HG03066 (cell line): ENCODE results near the gene BCL2L1.
A peak's percentile ranks its signal among the peaks of the same experiment; 100 is the strongest.
"Not testable (repeated sequence)": the region's sequence is repeated elsewhere in the genome, so short reads cannot be mapped to it uniquely, and the experiment has no call there.

ENCODE experiments used
- ATAC-seq: cut with Tn5 transposase; IDR thresholded peaks from one replicate; pipeline ENCODE4 v1.9.1; 2021; ENCODE audit warnings: low read depth; ENCODE audit not compliant: unreplicated experiment

BCL2L1 gene

DNA sequence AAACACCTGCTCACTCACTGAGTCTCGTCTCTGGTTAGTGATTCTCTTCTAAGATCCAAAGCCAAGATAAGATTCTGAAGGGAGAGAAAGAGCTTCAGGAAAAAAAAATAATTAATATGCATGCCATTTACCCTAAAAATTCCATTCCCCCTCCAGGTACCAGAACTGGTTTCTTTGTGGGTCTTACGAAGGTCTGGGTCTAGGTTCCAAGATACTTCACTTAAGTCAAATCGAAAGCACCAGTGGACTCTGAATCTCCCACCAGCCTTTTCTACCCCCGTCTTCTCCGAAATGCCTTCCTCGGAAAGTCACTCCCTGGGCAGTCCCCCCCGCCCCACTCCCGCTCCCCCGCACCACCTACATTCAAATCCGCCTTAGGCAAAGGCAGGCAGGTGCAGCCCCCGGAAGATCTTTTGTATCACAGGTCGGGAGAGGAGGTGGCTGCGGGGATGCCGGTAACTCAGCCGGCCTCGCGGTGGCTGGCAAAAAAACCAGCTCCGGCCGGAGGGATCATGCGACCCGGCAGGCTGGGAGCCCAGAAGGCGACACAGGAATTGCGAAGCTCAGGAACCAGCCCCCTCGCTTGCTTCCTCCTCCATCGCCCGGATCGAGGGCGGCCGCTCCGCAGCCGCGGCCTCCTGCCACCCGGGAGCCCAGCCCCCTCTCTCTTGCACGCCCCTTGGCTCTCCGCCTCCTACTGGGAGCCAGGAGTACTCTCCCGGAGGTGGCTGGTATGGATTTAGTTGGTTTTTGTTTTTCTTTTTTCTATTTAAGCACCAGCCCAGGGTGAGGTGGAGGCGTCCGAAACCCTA, at the start of gene BCL2L1:
Gene BCL2L1, minus strand, starts transcription at position 612 of the 812 bp plus-strand sequence. CDS start 650 bp downstream, outside the sequence.
- peak; percentile 31 for ATAC-seq

DNA sequence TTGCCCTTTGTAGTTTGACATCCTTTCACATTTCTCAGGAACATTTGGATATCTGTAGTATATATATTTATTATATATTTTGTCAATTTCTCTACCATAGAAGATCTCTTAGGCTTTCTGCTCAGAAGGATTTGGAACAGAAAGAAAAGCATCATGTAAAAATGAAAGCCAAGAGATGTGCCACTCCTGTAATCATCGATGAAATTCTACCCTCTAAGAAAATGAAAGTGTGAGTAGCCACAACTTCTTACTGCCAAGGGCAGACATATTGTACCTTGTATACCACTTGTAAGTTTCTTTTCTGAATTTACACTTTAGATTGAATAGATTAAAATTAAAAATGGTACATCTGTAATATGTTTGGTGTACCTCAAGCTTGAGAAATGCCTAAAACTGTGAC, 47.6 kb upstream of the BCL2L1 start:
- no peak for ATAC-seq

DNA sequence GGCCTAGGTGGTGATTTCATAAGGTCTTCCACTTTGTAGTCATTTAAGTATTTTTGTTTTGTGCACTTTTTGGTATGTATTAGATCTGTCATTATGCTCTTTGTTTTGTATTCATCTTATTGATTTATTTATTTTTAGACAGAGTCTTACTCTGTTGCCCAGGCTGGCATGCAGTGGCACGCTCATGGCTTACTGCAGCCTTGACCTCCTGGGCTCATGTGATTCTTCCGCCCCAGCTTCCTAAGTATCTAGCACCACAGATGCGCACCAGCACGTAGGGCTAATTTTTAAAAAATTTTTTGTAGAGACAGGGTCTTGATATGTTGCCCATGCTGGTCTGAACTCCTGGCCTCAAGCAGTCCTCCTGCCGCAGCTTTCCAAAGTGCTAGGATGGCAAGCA, 47.0 kb upstream of the BCL2L1 start:
- no peak for ATAC-seq

DNA sequence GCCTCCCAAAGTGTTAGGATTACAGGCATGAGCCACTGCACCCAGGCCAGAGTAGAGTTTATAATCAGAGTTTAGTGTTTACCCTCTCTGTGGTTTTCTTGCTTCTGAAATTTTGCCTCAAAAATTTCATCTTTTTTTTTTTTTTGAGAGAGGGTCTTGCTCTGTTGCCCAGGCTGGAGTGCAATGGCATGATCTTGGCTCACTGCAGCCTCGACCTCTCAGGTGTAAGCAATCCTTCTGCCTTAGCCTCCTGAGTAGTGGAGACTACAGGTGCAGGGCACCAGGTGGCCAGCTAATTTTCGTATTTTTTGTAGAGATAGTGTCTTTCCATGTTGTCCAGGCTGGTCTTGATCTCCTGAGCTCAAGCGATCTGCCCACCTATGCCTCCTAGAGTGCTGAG, 45.1 kb upstream of the BCL2L1 start:
- no peak for ATAC-seq

DNA sequence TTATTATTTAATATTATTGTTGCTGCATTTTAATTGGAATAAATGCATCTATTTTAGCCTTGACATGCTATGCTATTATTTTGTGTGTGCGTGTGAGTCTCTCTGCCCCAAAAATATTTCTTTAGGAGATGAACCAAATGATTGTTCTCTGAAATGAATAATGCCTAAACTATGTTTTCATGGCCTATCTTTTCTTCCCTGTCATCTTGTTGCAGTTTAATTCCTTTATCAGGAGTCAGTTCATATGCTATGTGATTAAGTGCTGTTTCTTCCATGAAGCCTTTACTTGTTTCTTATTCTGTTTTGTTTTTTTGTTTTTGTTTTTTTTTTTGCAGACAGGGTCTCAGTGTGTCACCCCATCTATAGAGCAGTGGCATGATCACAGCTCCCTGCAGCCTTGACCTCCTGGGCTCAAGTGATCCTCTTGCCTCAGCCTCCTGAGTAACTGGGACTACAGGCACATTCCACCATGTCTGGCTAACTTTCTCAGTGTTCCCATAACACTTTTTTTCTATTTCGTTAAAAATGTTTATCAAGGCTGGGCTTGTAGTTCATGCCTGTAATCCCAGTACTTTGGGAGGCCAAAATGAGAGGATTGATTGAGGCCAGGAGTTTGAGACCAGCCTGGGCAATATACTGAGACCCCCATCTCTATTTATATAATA, 42.1 kb upstream of the BCL2L1 start:
- ATAC-seq, result no peak

DNA sequence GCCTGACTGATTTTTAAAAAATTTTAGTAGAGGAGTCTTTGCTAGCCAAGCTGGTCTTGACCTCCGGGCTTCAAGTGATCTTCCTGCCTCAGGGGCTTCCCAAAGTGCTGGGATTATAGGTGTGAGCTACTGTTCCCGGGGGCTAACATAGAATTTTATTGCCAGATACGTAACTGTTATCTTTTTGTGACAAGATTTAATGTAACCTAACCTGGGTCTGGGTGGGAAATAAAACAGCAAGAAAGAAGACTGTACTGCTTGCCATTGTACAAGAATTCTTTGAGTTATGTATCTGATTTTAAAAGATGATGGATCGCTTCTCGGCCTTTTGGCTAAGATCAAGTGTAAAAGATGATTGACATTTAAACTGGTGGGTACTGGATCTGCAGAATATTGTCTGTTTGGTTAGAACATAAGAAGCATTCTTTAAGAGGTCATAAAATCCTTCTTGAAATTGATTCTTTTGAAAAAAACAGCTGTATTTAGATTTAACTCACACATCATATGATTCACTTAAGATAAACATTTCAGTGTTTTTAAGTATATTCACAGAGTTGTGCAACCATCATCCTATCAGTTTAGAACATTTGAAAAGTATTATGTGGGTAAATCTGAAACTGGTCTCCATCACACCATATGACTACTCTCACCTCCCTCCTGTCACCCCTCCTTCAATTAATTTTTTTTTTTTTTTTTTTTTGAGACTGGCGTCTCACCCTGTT, 38.0 kb upstream of the BCL2L1 start:
- no peak for ATAC-seq

DNA sequence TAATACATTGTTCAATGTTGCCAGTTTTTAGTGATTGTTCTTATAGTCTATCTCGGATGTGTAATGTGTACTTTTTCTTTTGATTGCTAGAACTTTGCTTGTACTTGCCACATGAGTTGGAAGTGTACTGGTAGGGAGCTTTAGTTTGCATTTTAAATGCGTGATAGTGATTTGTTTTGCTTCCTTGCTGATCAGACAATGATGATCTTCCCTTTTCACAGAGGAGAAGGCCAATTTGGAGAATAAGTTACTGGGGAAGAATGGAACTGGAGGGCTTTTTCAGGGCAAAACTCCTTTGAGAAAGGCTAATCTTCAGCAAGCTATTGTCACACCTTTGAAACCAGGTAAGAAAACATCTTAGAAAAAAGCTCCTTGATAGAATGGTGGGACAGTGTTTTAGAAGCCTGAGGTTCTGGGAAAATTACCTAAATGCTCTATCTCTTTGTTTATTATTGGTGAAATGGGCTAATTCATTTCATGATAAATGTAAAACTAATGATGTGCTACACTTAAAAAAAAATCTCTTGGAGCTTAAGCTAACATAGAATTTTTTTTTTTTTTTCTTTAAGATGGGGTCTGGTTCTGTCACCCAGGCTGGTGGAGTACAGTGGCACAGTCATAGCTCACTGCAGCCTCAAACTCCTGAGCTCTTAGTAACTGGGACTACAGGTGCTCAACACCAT, 37.3 kb upstream of the BCL2L1 start:
- no peak for ATAC-seq

DNA sequence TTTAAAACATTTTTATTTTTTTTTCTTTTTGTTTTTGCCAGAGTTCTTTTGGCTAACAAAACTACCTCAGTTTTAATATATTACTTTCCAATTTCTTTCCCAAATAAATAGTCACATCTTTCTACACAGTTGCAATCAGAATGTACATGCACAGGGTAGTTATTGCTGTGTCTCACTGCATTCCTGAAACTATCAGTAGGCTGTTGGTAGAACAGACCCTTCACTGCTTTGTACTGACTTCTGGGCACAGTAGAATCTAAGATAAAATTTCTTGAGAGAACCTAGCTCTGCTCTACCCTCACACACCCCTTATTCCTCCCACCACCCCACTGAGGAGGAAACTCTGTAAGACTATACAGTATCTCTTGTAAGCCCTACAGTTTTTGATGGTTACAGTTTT, 36.3 kb upstream of the BCL2L1 start:
- ATAC-seq, result no peak

DNA sequence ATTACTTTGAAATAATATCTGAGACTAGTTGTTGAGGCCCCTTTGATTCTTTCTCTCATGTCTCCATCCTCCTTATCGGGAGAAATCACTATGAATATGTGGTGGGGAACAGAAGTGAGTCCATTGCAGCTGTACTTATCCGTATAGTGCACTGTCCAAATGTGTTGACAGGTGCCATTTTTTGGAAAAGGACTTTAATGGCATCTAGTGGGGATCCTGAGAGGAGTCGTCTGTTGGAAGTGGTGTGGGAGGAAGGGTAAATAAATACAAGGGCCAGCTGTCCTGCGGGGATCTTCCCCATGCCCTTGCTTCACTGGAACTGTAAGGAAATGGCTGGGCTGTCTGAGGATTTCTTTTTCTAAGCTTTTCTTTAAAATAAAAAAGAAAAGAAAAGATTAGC, 35.9 kb upstream of the BCL2L1 start:
- no peak for ATAC-seq

DNA sequence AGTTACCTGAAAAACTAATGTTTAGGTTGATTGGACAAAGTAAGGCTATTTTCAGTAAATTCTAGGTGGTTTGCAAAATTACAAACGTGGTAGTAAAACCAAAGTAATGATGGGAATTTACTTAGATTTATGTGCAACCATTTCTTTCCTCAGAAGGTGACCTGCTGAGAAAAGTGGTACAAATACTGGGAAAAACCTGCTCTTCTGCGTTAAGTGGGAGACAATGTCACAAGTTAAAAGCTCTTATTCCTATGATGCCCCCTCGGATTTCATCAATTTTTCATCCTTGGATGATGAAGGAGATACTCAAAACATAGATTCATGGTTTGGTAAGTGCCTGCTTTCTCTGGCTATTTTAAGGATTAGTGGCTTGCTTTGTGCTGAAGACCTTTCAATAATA, 34.6 kb upstream of the BCL2L1 start:
- ATAC-seq, result no peak

DNA sequence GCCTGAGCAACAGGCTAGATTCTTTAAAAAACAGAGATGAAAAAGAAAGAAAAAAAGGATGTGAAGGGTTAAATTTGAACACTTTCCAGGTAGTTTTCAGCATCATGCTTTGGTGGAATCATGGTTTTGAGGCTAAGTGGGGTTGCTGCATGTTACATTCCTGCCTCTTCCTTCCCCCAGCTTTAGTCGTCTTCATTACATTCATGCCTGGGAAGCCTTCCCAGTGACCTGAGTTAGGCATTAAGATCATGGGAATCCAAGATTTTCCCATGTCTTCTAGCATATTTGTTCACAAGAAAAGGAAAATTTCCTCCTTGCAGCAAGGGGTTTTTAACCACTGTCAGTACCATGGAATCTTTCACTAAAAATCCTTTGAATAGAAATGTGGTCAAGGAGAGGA, 28.5 kb upstream of the BCL2L1 start:
- ATAC-seq, result no peak

DNA sequence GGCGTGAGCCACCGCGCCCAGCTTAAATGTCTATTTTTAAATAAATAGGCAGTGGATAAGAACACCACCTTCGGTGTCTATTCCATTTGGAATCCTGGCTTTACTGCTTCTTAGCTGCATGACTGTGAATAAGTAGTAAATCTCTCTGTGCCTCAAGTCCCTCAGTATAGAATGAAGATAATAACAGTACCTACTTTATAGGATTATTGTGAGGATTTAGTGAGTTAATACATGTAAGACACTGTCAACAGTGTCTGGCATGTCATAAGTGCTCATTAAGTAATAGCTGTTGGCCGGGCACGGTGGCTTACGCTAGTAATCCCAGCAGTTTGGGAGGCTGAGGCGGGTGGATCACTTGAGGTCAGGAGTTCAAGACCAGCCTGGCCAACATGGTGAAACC, 26.6 kb upstream of the BCL2L1 start:
- ATAC-seq, result no peak

DNA sequence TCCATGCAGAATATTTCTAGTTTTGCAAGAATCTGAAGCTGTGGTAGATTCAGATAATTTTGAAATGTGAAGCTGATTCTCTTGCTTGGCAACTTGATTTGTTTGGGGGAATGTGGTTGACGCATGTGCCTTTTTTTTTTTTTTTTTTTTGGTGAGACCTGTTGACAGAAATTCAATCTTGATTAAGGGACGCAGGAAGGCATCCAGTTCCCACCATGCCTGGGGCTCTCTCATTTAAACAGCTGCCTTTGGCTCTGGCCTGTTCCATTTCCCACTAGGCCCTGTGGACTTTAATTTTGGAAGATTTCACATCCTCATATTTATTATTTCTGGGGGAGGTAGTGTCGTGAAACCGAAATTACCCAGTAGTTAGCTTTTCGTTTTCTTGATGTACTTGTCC, 25.0 kb upstream of the BCL2L1 start:
- no peak for ATAC-seq

DNA sequence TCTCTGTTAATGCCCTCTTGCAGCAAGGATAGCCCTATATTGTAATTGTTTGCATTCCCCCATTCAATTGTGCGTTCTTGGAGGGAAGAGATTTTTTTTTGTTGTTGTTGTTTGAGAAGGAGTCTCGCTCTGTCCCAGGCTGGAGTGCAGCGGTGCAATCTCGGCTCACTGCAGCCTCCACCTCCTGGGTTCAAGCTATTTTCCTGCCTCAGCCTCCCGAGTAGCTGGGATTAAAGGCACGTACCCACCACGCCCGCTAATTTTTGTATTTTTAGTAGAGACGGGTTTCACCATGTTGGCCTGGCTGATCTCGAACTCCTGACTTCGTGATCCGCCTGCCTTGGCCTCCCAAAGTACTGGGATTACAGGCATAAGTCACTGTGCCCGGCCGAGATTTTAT, 24.4 kb upstream of the BCL2L1 start:
- not testable (repeated sequence) for ATAC-seq

DNA sequence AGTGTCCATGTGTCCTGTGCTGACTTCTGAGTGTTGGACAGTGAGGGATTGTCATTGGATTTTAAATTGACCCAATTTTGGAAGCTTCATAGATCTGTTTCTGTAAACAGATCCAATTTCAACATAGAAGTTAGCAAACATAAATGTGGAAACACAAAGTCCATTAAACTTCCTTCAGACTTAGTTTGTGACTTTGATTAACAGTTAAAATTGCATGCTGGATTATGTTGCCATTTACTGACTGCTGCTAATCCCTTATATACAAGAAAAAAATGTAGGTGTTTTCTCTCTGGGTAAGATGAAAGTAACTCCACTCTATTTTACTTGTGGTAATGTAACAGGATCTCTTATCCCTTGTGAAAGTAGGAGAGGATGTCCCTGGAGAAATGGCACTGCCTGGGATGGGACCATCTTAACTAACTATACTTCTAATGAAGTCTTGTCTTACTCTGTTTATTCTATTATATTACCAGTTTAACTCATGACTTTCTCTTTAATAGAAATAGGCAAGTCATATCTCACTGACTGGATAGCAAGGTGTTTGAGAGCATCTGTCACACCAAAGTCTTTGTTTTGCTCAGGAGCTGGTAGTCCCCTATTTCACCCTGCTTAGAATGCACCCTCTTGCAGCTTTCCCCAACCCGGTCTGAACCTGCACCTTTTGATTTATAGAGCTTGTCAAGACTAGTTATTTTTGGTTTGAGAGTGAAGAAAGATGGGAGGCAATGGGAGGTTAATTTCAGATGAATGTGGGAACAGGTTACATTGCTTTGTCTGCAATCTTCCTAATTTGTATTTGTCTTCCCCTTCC, 23.6 kb upstream of the BCL2L1 start:
- ATAC-seq, result no peak

DNA sequence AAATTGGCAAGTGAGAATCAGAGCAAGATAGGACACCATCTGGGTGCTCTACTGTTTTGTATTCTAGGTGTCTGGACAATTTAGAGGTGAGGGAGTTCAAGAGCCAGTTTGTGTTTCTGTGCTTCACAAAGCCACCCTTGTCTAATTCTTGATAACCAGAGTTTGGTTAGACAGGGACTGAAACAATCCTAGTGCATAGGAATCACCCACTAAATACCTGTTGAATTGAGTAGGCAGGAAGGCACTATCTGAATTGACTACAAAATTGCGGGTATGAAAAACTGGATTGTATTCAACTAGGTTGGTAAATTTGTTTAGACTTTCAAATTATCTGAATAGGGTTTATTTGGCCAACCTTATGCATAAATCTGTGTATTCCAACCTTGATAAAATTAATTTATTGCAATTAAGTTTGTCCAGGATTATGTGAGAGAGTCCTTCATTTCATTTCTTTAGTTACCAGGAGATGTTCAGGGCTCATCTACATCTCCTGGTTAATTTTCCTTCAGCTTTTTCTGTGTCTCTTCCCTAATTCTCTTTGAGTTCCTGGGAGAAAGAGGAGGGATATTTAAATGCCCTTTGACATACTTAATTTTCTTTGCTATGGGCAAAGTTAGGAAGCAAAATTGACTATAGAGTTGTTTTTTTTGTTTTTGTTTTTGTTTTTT, 18.1 kb upstream of the BCL2L1 start:
- ATAC-seq, result no peak

DNA sequence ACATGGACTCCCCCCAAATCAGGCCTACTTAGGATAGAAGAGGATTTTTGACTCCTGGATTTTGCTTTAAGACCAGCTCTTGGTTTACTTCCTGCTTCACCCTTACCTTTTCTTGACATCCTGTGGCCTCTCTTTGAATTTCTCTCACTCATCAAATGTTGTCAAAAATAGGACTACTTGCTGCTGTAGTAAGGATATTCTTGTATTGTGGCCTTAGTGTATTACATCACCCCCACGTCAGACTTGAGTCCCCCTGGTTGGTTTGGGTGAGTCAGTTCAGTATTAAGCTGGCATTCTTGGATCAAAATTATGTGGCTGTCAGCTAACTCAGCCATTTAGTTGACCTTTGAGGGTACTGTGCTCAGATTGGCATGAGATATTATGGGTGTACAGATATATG, 17.5 kb upstream of the BCL2L1 start:
- no peak for ATAC-seq

DNA sequence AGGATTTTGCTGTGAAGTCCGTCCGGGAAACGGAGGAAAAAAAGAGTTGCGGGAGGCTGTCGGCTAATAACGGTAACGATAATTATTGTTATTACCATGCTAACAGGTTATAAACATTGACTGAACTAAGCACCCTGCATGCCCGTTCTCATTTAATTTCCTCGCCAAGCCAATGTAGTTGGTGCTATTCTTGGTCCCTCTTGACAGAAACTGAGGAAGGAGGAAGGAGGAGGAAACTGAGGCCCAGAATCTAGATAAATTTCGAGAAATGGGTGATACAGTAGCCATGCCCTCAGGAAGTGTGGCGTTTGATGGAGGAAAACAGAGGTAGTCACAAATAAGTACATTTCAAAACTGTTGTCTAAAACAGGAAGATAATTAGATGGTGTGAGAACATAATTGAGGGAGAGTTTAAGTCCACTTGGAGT, 16.9 kb upstream of the BCL2L1 start:
- no peak for ATAC-seq

DNA sequence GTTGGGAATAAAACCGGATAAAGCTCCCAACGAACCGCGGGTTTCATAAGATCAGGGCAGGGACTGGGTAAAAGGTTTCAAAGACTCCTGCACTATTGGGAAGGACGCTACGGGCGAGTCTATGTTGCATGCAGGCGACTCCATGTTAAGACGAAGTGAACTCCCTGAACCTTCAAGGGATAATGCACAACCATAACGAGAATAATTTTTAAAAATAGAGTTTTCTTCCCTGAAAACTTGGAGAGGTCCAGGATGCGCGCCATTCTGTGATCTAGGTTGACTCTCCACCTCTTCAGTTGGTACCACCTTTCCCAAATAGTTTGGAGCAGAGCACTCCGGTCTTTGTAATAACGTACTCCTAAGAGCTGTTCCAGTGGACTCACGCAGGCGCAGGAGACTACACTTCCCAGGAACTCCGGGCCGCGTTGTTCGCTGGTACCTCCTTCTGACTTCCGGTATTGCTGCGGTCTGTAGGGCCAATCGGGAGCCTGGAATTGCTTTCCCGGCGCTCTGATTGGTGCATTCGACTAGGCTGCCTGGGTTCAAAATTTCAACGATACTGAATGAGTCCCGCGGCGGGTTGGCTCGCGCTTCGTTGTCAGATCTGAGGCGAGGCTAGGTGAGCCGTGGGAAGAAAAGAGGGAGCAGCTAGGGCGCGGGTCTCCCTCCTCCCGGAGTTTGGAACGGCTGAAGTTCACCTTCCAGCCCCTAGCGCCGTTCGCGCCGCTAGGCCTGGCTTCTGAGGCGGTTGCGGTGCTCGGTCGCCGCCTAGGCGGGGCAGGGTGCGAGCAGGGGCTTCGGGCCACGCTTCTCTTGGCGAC, 16.3 kb upstream of the BCL2L1 start, which contains the start of gene TPX2:
Gene TPX2, plus strand, starts transcription at position 562 of the 821 bp plus-strand sequence. CDS start 18,187 bp downstream, outside the sequence.
- peak; percentile 96 for ATAC-seq
